Osteoblast (primary cell): ENCODE results near the gene LRP1-AS. TPM values are rescaled to one million over a fixed set of nuclear protein-coding genes. Genes with fewer than 3 reads are reported as not detected.
A peak's percentile ranks its signal among the peaks of the same experiment; 100 is the strongest.

Experiments
- DNase-seq: peaks from one replicate; pipeline ENCODE4 v3.0.0; 2011; ENCODE audit warnings: low spot score, mixed read lengths; ENCODE audit not compliant: insufficient read length; ENCODE audit errors: missing footprints
- H2AFZ ChIP-seq: 2 replicates; pipeline ENCODE4 v1.6.0; 2011; ENCODE audit warnings: mild to moderate bottlenecking, low read length
- H3K27ac ChIP-seq: 2 replicates; pipeline ENCODE4 v1.5.1; 2011; ENCODE audit warnings: mild to moderate bottlenecking, low read depth, low read length, moderate library complexity
- H3K27me3 ChIP-seq: 2 replicates; pipeline ENCODE4 v1.6.0; 2012; ENCODE audit warnings: mild to moderate bottlenecking, control low read depth, inconsistent platforms, low read length, moderate library complexity; ENCODE audit not compliant: insufficient read depth
- H3K36me3 ChIP-seq: 2 replicates; pipeline ENCODE4 v1.5.1; 2011; ENCODE audit warnings: mild to moderate bottlenecking, low read length, control low read depth, moderate library complexity; ENCODE audit not compliant: insufficient read depth
- H3K4me1 ChIP-seq: 2 replicates; pipeline ENCODE4 v1.5.1; 2011; ENCODE audit warnings: mild to moderate bottlenecking, low read length, control low read depth, moderate library complexity; ENCODE audit not compliant: insufficient read depth
- H3K4me2 ChIP-seq: 2 replicates; pipeline ENCODE4 v1.6.0; 2011; ENCODE audit warnings: mild to moderate bottlenecking, low read length; ENCODE audit not compliant: insufficient read depth
- H3K4me3 ChIP-seq: fragments of 200-600 bp; sonication (generic); 3 replicates; pipeline ENCODE4 v1.5.1; 2012; ENCODE audit warnings: mild to moderate bottlenecking, low read length, inconsistent platforms; ENCODE audit not compliant: insufficient read depth
- H3K79me2 ChIP-seq: 2 replicates; pipeline ENCODE4 v1.6.0; 2012; ENCODE audit warnings: mild to moderate bottlenecking, low read length, control low read depth, inconsistent platforms; ENCODE audit not compliant: insufficient read depth
- H3K9me3 ChIP-seq: 2 replicates; pipeline ENCODE4 v1.5.1; 2011; ENCODE audit warnings: low read depth, low read length, control low read depth
- H4K20me1 ChIP-seq: 2 replicates; pipeline ENCODE4 v1.6.0; 2012; ENCODE audit warnings: mild to moderate bottlenecking, low read length, control low read depth; ENCODE audit not compliant: insufficient read depth
- CTCF ChIP-seq: IDR thresholded peaks from 2 replicates; pipeline ENCODE4 v1.5.1; 2011; ENCODE audit warnings: mild to moderate bottlenecking, low read depth, low read length, moderate library complexity; ENCODE audit errors: extremely low read depth
- total RNA-seq: library from RNA; depleted of rRNA; stranded (reverse); fragments of >200 nt; gene quantifications from 2 replicates; pipeline ENCODE4 v1.2.3, GENCODE V29; 2012

LRP1-AS gene
- total RNA-seq, 1 donor: not detected

DNA sequence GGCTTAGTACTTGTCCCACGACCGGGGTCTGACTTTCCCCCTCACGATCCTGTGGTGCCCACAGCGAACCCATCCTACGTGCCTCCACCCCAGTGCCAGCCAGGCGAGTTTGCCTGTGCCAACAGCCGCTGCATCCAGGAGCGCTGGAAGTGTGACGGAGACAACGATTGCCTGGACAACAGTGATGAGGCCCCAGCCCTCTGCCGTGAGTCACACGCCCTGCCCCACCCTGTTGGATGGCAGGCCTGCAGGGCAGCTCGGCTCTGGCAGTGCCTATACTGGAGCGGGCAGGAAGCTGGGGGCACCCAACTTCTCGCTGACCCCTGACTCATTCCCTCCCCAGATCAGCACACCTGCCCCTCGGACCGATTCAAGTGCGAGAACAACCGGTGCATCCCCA lies 18.3 kb upstream of the LRP1-AS start:
- Histone ChIP-seq H3K4me1 (peaks cover 21% of the 10 kb centered on the region), H3K79me2 (peaks cover 64% of the 10 kb centered on the region), H3K36me3 (peaks cover 98% of the 10 kb centered on the region), H3K9me3 (no peaks in the 10 kb centered on the region), H2AFZ (no peak overlapping the region), H3K4me3 (no peak overlapping the region), H3K27me3 (no peaks in the 10 kb centered on the region), H3K27ac (peak overlapping the region; percentile 26), H4K20me1 (peaks cover 54% of the 10 kb centered on the region), H3K4me2 (no peak overlapping the region)
- peak; percentile 94 for DNase-seq
- TF ChIP-seq CTCF: no peak

DNA sequence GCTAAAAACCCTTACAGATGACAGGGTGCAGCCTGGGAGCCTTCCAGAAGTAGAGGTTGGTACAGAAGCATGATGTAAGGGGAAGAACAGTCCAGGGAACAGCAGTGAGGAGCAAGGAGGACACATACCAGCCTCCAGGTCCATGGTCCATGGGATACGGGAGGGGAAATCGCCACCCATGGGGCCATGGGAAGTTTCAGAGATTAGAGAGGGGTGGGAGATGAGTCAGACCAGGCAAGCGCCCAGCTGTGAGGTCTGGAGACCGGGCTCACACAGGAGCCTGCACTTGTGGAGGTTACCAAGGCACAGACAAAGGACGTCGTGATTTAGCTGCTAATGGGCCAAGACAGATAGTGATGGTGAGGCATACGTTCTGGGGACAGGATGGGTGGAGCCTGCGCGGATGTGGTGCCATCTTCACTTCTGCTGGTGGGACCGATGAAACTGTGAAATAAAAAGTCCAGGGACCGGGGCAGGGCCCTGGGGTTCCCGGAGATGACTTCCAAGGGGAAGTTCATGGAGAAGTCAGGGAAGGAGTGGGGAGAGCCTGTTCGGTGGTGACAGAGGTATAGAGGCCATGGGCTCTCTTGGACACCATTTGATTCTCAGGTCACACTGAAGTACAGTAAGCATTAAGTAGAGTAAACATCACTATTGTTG lies 17.7 kb upstream of the LRP1-AS start:
- H3K4me1 ChIP-seq: peaks cover 21% of the 10 kb centered on the region
- H3K27ac ChIP-seq: peak overlapping the region; percentile 26
- no peak overlapping the region for H3K4me2 ChIP-seq
- H4K20me1 ChIP-seq: peaks cover 57% of the 10 kb centered on the region
- no peak overlapping the region for H2AFZ ChIP-seq
- TF ChIP-seq CTCF: no peak
- no peak overlapping the region for H3K4me3 ChIP-seq
- H3K9me3 ChIP-seq: no peaks in the 10 kb centered on the region
- H3K36me3 ChIP-seq: peaks cover 98% of the 10 kb centered on the region
- peaks cover 68% of the 10 kb centered on the region for H3K79me2 ChIP-seq
- no peaks in the 10 kb centered on the region for H3K27me3 ChIP-seq
- DNase-seq: peak; percentile 92

DNA sequence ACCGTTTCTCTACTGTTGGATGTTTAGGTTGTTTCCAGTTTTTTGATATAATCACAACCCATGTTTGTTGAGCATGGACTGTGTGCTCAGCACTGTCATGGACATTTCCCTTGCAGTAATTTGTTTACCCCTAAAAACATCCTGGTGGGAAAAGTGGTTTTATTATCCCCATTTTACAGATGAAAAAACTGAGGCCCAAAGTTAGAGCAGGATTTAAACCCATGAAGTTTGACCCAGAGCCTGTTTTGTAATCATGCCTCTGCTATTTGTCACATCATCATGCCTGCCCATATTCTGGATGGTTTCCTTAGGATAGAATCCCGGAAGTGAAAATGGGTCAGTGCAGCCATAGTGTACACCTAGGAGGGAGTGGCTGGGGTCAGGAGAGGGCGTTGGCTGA lies 17.0 kb upstream of the LRP1-AS start:
- Histone ChIP-seq H3K4me2 (no peak overlapping the region), H4K20me1 (peaks cover 62% of the 10 kb centered on the region), H3K27ac (peak overlapping the region; percentile 26), H3K4me3 (no peak overlapping the region), H3K36me3 (peaks cover 98% of the 10 kb centered on the region), H3K79me2 (peaks cover 69% of the 10 kb centered on the region), H3K27me3 (no peaks in the 10 kb centered on the region), H3K9me3 (no peaks in the 10 kb centered on the region), H2AFZ (no peak overlapping the region), H3K4me1 (peaks cover 21% of the 10 kb centered on the region)
- peak; percentile 8 for DNase-seq
- TF ChIP-seq CTCF: no peak

- Histone ChIP-seq H3K79me2 (peaks cover 73% of the 10 kb centered on the region), H4K20me1 (peaks cover 75% of the 10 kb centered on the region), H3K36me3 (peaks cover 99% of the 10 kb centered on the region), H3K4me3 (no peak overlapping the region), H3K27ac (no peak overlapping the region), H3K27me3 (no peaks in the 10 kb centered on the region), H3K4me2 (no peak overlapping the region), H2AFZ (no peak overlapping the region), H3K9me3 (no peaks in the 10 kb centered on the region), H3K4me1 (peaks cover 21% of the 10 kb centered on the region)
- TF ChIP-seq CTCF: no peak
- peak; percentile 46 for DNase-seq
These were observed 15.2 kb upstream of the LRP1-AS start for GRCh38 chr12:57162553-57163125.
